Smooth muscle cell (in vitro differentiated cells): ENCODE data around the gene KCNMB2. TPM values are rescaled to one million over a fixed set of nuclear protein-coding genes. Genes with fewer than 3 reads are reported as not detected.

Experiments used
- DNase-seq: peaks from one replicate; lab custom pipeline; 2025; ENCODE audit not compliant: unreplicated experiment; lab: John Stamatoyannopoulos, UW
- H2AFZ ChIP-seq: fragments of 200-600 bp; sonication (generic); 2 replicates; pipeline ENCODE4 v1.6.0; 2016; ENCODE audit warnings: antibody characterized with exemption, low read depth, mild to moderate bottlenecking
- H3F3A ChIP-seq: fragments of 200-600 bp; sonication (generic); 2 replicates; pipeline ENCODE4 v1.6.0; 2017; ENCODE audit warnings: antibody characterized with exemption, low read depth
- H3K27ac ChIP-seq: fragments of 200-600 bp; sonication (generic); 2 replicates; pipeline ENCODE4 v1.5.1; 2016; ENCODE audit warnings: low read depth, mild to moderate bottlenecking
- H3K27me3 ChIP-seq: fragments of 200-600 bp; sonication (generic); 2 replicates; pipeline ENCODE4 v1.6.1; 2016; ENCODE audit warnings: low read depth, mild to moderate bottlenecking
- H3K36me3 ChIP-seq: fragments of 200-600 bp; sonication (generic); 2 replicates; pipeline ENCODE4 v1.5.1; 2016; ENCODE audit warnings: low read depth
- H3K4me1 ChIP-seq: fragments of 200-600 bp; sonication (generic); 2 replicates; pipeline ENCODE4 v1.5.1; 2016; ENCODE audit warnings: low read depth
- H3K4me2 ChIP-seq: fragments of 200-600 bp; sonication (generic); 2 replicates; pipeline ENCODE4 v1.6.0; 2016; ENCODE audit warnings: mild to moderate bottlenecking
- H3K4me3 ChIP-seq: fragments of 200-600 bp; sonication (generic); 2 replicates; pipeline ENCODE4 v1.5.1; 2016; ENCODE audit warnings: mild to moderate bottlenecking
- H3K79me2 ChIP-seq: fragments of 200-600 bp; sonication (generic); 2 replicates; pipeline ENCODE4 v1.6.0; 2016; ENCODE audit warnings: low read depth, mild to moderate bottlenecking
- H3K9ac ChIP-seq: fragments of 200-600 bp; sonication (generic); 2 replicates; pipeline ENCODE4 v1.6.0; 2016; ENCODE audit warnings: low read depth
- H3K9me3 ChIP-seq: fragments of 200-600 bp; sonication (generic); replicated peaks from 2 replicates; pipeline ENCODE4 v1.5.1; 2016; ENCODE audit warnings: low read depth
- H4K20me1 ChIP-seq: fragments of 200-600 bp; sonication (generic); 2 replicates; pipeline ENCODE4 v1.6.0; 2016; ENCODE audit warnings: low read depth
- CTCF ChIP-seq: fragments of 200-600 bp; sonication (generic); IDR thresholded peaks from 2 replicates; pipeline ENCODE4 v1.5.1; 2017; ENCODE audit warnings: borderline replicate concordance, mild to moderate bottlenecking, antibody characterized with exemption; ENCODE audit not compliant: insufficient read depth, poor library complexity, severe bottlenecking
- WGBS: methylation state at CpG from one replicate; pipeline ENCODE4 v1.1.7; 2016; ENCODE audit warnings: low lambda C conversion rate; 5-methylcytosine and 5-hydroxymethylcytosine counted together
- polyA plus RNA-seq: library from polyadenylated mRNA; unstranded; fragments of >200 nt; fragmentation: Nextera tagmentation; extraction: Ambion mirVana; gene quantifications from 2 replicates; pipeline ENCODE4 v1.2.1, GENCODE V29; 2016
- total RNA-seq: library from RNA; depleted of rRNA; stranded (reverse); fragments of >200 nt; gene quantifications from 2 replicates; pipeline ENCODE4 v1.2.3, GENCODE V29; 2014

KCNMB2 gene
- total and polyA plus RNA-seq, 2 experiments from 2014 or later = 0.09 TPM; not detected in 1

GRCh38 chr3:178749471-178749870, 213.2 kb downstream of the KCNMB2 start:
- Histone ChIP-seq H3K9me3 (no peaks in the 10 kb centered on the region), H3K27ac (no peak overlapping the region), H3K36me3 (no peaks in the 10 kb centered on the region), H3K9ac (no peak overlapping the region), H3F3A (no peaks in the 10 kb centered on the region), H3K4me3 (no peak overlapping the region), H3K79me2 (no peaks in the 10 kb centered on the region), H4K20me1 (no peaks in the 10 kb centered on the region), H3K27me3 (peaks cover 7% of the 10 kb centered on the region), H2AFZ (no peak overlapping the region), H3K4me2 (no peak overlapping the region), H3K4me1 (no peaks in the 10 kb centered on the region)
- no peak for DNase-seq
- 90% methylated on average over 2 of the region's 2 CpGs for WGBS
- no peak for TF ChIP-seq CTCF

- Histone ChIP-seq H3K79me2 (no peaks in the 10 kb centered on the region), H3K27me3 (peaks cover 7% of the 10 kb centered on the region), H3K36me3 (no peaks in the 10 kb centered on the region), H3K4me1 (no peaks in the 10 kb centered on the region), H3K27ac (no peak overlapping the region), H4K20me1 (no peaks in the 10 kb centered on the region), H3K4me2 (no peak overlapping the region), H3K9ac (no peak overlapping the region), H3K9me3 (no peaks in the 10 kb centered on the region), H2AFZ (no peak overlapping the region), H3F3A (no peaks in the 10 kb centered on the region), H3K4me3 (no peak overlapping the region)
- TF ChIP-seq CTCF = no peak
- DNase-seq = no peak
- WGBS = 89% methylated on average over 3 of the region's 3 CpGs
These were observed 214.5 kb downstream of the KCNMB2 start for GRCh38 chr3:178750639-178751300.

GRCh38 chr3:178752843-178753242, 216.6 kb downstream of the KCNMB2 start:
- Histone ChIP-seq H3K4me1 (no peaks in the 10 kb centered on the region), H3K36me3 (no peaks in the 10 kb centered on the region), H3K4me3 (no peak overlapping the region), H3K4me2 (no peak overlapping the region), H3K9me3 (no peaks in the 10 kb centered on the region), H3K27me3 (peaks cover 7% of the 10 kb centered on the region), H3K9ac (no peak overlapping the region), H3K79me2 (no peaks in the 10 kb centered on the region), H4K20me1 (no peaks in the 10 kb centered on the region), H2AFZ (no peak overlapping the region), H3K27ac (no peak overlapping the region), H3F3A (no peaks in the 10 kb centered on the region)
- no peak for DNase-seq
- WGBS = 98% methylated on average over 2 of the region's 2 CpGs
- TF ChIP-seq CTCF = no peak

GRCh38 chr3:178754852-178755510, 218.7 kb downstream of the KCNMB2 start:
- Histone ChIP-seq H2AFZ (no peak overlapping the region), H3K36me3 (no peaks in the 10 kb centered on the region), H3K4me3 (no peak overlapping the region), H3K9me3 (no peaks in the 10 kb centered on the region), H3K27ac (no peak overlapping the region), H4K20me1 (no peaks in the 10 kb centered on the region), H3K4me2 (no peak overlapping the region), H3K4me1 (no peaks in the 10 kb centered on the region), H3K79me2 (no peaks in the 10 kb centered on the region), H3F3A (no peaks in the 10 kb centered on the region), H3K9ac (no peak overlapping the region), H3K27me3 (no peaks in the 10 kb centered on the region)
- no peak for DNase-seq
- 83% methylated on average over 7 of the region's 7 CpGs for WGBS
- no peak for TF ChIP-seq CTCF
